Inferior parietal cortex (tissue), 1 donor: ENCODE data around the gene TRIM47.

Experiments
- DNase-seq: peaks from one replicate; pipeline ENCODE4 v3.0.0-alpha.2; 2016; ENCODE audit errors: extremely low spot score

TRIM47 gene

GRCh38 chr17:75846692-75847613 lies 31.4 kb downstream of the TRIM47 start:
- no peak for DNase-seq

- DNase-seq = no peak
These were observed 32.3 kb downstream of the TRIM47 start for GRCh38 chr17:75845933-75846691.

GRCh38 chr17:75845058-75845711 lies 33.2 kb downstream of the TRIM47 start:
- no peak for DNase-seq

GRCh38 chr17:75844530-75845057 lies 33.8 kb downstream of the TRIM47 start:
- no peak for DNase-seq

- no peak for DNase-seq
These were observed 34.5 kb downstream of the TRIM47 start, which contains the start of gene UNC13D for GRCh38 chr17:75843577-75844529. TSS of gene UNC13D (minus strand) at chr17:75844404. CDS start at chr17:75844337, 67 bp downstream.

- DNase-seq = no peak
These were observed 35.3 kb downstream of the TRIM47 start for GRCh38 chr17:75842963-75843576.

GRCh38 chr17:75842411-75842810 lies 36.0 kb downstream of the TRIM47 start:
- no peak for DNase-seq

GRCh38 chr17:75840799-75841164 lies 37.6 kb downstream of the TRIM47 start:
- DNase-seq = no peak

- DNase-seq = no peak
These were observed 38.2 kb downstream of the TRIM47 start for GRCh38 chr17:75839942-75840798.

- DNase-seq = no peak
These were observed 40.0 kb downstream of the TRIM47 start for GRCh38 chr17:75838410-75838809.

- no peak for DNase-seq
These were observed 40.5 kb downstream of the TRIM47 start for GRCh38 chr17:75837899-75838298.

- no peak for DNase-seq
These were observed 41.8 kb downstream of the TRIM47 start for GRCh38 chr17:75836605-75837004.

- no peak for DNase-seq
These were observed 42.8 kb downstream of the TRIM47 start for GRCh38 chr17:75835654-75835987.

- no peak for DNase-seq
These were observed 43.3 kb downstream of the TRIM47 start for GRCh38 chr17:75834928-75835653.

GRCh38 chr17:75834279-75834920 lies 44.0 kb downstream of the TRIM47 start:
- no peak for DNase-seq

GRCh38 chr17:75832652-75833400 lies 45.6 kb downstream of the TRIM47 start:
- no peak for DNase-seq

- no peak for DNase-seq
These were observed 46.2 kb downstream of the TRIM47 start for GRCh38 chr17:75832164-75832651.
